ENCODE data around the gene SLC1A7.

Gene SLC1A7

GRCh38 chr1:53076721-53077598 is 65.5 kb downstream of the SLC1A7 start:
- no peak for DNase-seq (ENCODE audit: low read depth in 2 of 2)

GRCh38 chr1:53076165-53076564 is 66.3 kb downstream of the SLC1A7 start:
- no peak for DNase-seq (ENCODE audit: low read depth in 2 of 2)

- no peak for DNase-seq (ENCODE audit: low read depth in 2 of 2)
Measured at GRCh38 chr1:53075761-53076163, 66.7 kb downstream of the SLC1A7 start.

GRCh38 chr1:53075206-53075605 is 67.2 kb downstream of the SLC1A7 start:
- DNase-seq (ENCODE audit: low read depth in 2 of 2): no peak

- DNase-seq (ENCODE audit: low read depth in 2 of 2): no peak
Measured at GRCh38 chr1:53074313-53075154, 67.9 kb downstream of the SLC1A7 start.

GRCh38 chr1:53073868-53074311 is 68.5 kb downstream of the SLC1A7 start:
- no peak for DNase-seq (ENCODE audit: low read depth in 2 of 2)

- DNase-seq (ENCODE audit: low read depth in 2 of 2): no peak
Measured at GRCh38 chr1:53073287-53073686, 69.2 kb downstream of the SLC1A7 start.

- no peak for DNase-seq (ENCODE audit: low read depth in 2 of 2)
Measured at GRCh38 chr1:53071915-53072314, 70.5 kb downstream of the SLC1A7 start.

- no peak for DNase-seq (ENCODE audit: low read depth in 2 of 2)
Measured at GRCh38 chr1:53071167-53071865, 71.1 kb downstream of the SLC1A7 start.

GRCh38 chr1:53070621-53071020 is 71.8 kb downstream of the SLC1A7 start:
- DNase-seq (ENCODE audit: low read depth in 2 of 2): no peak

GRCh38 chr1:53069663-53070327 is 72.6 kb downstream of the SLC1A7 start:
- no peak for DNase-seq (ENCODE audit: low read depth in 2 of 2)

GRCh38 chr1:53069265-53069662 is 73.2 kb downstream of the SLC1A7 start:
- no peak for DNase-seq (ENCODE audit: low read depth in 2 of 2)

- no peak for DNase-seq (ENCODE audit: low read depth in 2 of 2)
Measured at GRCh38 chr1:53068314-53069099, 73.9 kb downstream of the SLC1A7 start.

- no peak for DNase-seq (ENCODE audit: low read depth in 2 of 2)
Measured at GRCh38 chr1:53067886-53068285, 74.6 kb downstream of the SLC1A7 start.

GRCh38 chr1:53066891-53067738 is 75.3 kb downstream of the SLC1A7 start:
- DNase-seq (ENCODE audit: low read depth in 2 of 2): no peak

- DNase-seq (ENCODE audit: low read depth in 2 of 2): no peak
Measured at GRCh38 chr1:53066488-53066887, 76.0 kb downstream of the SLC1A7 start.

- DNase-seq (ENCODE audit: low read depth in 2 of 2): no peak
Measured at GRCh38 chr1:53065391-53065790, 77.0 kb downstream of the SLC1A7 start.

- no peak for DNase-seq (ENCODE audit: low read depth in 2 of 2)
Measured at GRCh38 chr1:53063744-53064515, 78.5 kb downstream of the SLC1A7 start.

All from stimulated activated CD8-positive, alpha-beta memory T cell treated with anti-CD3 and anti-CD28 coated beads, Interleukin-15, amount 100 ng/mL, for 4 hours (primary cell).